ENCODE data around the gene HPS4. TPM values are rescaled to one million over a fixed set of nuclear protein-coding genes. Genes with fewer than 3 reads are reported as not detected.
"Not testable (repeated sequence)": the region's sequence is repeated elsewhere in the genome, so short reads cannot be mapped to it uniquely, and the experiment has no call there.

Gene HPS4
- total RNA-seq, result 10 to 100 TPM; 28.3 to 42.5 TPM

DNA sequence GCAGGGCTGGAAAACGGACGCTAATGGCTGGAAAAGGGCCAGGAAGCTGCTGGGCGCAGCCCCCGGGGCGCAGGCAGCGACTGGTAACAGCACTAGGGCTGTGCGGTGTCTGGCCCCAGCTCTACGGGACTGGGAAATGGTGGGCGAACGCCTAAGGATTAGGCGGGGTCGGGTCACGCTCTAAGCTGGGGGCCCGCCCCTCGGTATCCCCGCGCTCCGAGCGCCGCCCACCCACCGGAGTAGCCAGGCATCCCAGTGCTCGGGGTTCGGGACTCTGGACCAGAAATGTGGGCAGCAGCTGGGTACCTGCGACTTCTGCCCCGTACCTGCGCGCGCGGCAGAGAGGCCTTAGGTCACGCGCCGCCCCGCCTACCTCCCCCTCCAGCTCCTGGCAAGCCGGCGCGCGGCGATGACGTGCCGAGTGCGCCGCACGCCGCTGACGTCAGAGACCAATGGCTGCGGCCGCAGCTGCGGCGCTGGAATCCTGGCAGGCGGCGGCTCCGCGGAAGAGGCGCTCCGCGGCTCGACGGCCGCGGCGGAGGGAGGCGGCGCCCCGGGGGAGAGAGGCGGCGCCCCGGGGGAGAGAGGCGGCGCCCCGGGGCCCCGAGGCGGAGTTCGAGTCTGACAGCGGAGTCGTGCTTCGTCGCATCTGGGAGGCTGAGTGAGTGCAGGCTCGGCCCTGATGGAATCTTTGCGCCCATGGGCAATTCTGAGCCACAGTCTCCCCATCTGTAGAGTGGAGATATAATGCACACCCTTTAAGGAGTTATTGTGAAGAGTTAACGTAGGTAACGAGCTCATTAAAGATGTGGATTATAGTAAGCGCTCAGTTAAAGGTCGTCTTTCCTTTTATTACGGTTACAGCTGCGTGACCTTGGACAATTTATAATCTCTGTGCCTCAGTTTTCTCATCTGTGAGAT lies at the start of gene HPS4, which contains the start of gene SRRD:
Gene HPS4 (minus strand): TSS at position 345 of the 921 bp plus-strand sequence. CDS start 2,021 bp downstream, outside the sequence.
Gene SRRD (plus strand): TSS at position 439 of the 921 bp plus-strand sequence. CDS start 14 bp downstream, at position 453.
- Histone ChIP-seq H3K27me3 (no peaks in the 10 kb centered on the region), H3K36me3 (replicated peaks in 1 of 2; ENCODE audit: insufficient read depth in 1 of 2, low read depth in 2 of 2) (peaks cover 0 to 5% of the 10 kb centered on the region in 2 donors), H3K4me3 (peak within 1 kb of the TSS; percentile 71 to 92), H3K4me1 (peaks cover 63% of the 10 kb centered on the region), H3K9me3 (no peaks in the 10 kb centered on the region), H3K27ac (peak within 1 kb of the TSS; percentile 80 to 96 (median 92))
- intact Hi-C loops (cut with DNase I), result no loop called here
- ATAC-seq, result peak; percentile 96
- WGBS, 2 donors, result 0 to 1% methylated on average over 18 to 84 of the region's 85 CpGs
- peak; percentile 93 to 95 (median 94) for DNase-seq
- TF ChIP-seq POLR2A (IDR thresholded peaks at IDR 0.05), result peak; percentile 88 to 93 (median 93)
- peak in 1 of 7 experiments; percentile 30 for TF ChIP-seq CTCF (IDR thresholded peaks at IDR 0.05)

- no peaks in the 10 kb centered on the region for H3K27me3 ChIP-seq
- DNase-seq, result peak; percentile 73 to 84 (median 76)
- H3K4me1 ChIP-seq, result peaks cover 64% of the 10 kb centered on the region
- ATAC-seq, result peak; percentile 89
- 25 to 29% methylated on average over 2 of the region's 2 CpGs for WGBS, 2 donors
- H3K36me3 ChIP-seq (replicated peaks in 1 of 2; ENCODE audit: insufficient read depth in 1 of 2, low read depth in 2 of 2), result peaks cover 3 to 18% of the 10 kb centered on the region in 2 donors
- no peaks in the 10 kb centered on the region for H3K9me3 ChIP-seq
- peak overlapping the region; percentile 77 to 80 (median 78) for H3K27ac ChIP-seq
- no peak overlapping the region for H3K4me3 ChIP-seq
- TF ChIP-seq CTCF (IDR thresholded peaks at IDR 0.05) (no peak), POLR2A (IDR thresholded peaks at IDR 0.05) (no peak)
- intact Hi-C loops (cut with DNase I), result no loop called here
Measured at GRCh38 chr22:26529345-26529744, 45.8 kb upstream of the HPS4 start.

- H3K9me3 ChIP-seq; intact Hi-C loops (cut with DNase I); H3K27me3 ChIP-seq; H3K4me3 ChIP-seq: not testable (repeated sequence)
- 54 to 58% methylated on average over 6 to 9 of the region's 9 CpGs for WGBS, 2 donors
- Histone ChIP-seq H3K4me1 (peaks cover 63% of the 10 kb centered on the region), H3K36me3 (replicated peaks in 1 of 2; ENCODE audit: insufficient read depth in 1 of 2, low read depth in 2 of 2) (peaks cover 3 to 18% of the 10 kb centered on the region in 2 donors), H3K27ac (peak overlapping the region; percentile 77 to 80 (median 78))
- peak; percentile 10 for ATAC-seq
- peak in 3 of 4 donors; percentile 46 to 54 (median 46) for DNase-seq
Measured at GRCh38 chr22:26528518-26528917, 44.9 kb upstream of the HPS4 start.

GRCh38 chr22:26527574-26528465 lies 44.2 kb upstream of the HPS4 start:
- DNase-seq (no peak), ATAC-seq (peak; percentile 2)
- no peak for TF ChIP-seq CTCF (IDR thresholded peaks at IDR 0.05)
- no peak for TF ChIP-seq POLR2A (IDR thresholded peaks at IDR 0.05)
- Histone ChIP-seq H3K36me3 (replicated peaks in 1 of 2; ENCODE audit: insufficient read depth in 1 of 2, low read depth in 2 of 2) (peaks cover 3 to 15% of the 10 kb centered on the region in 2 donors), H3K9me3 (no peaks in the 10 kb centered on the region), H3K4me1 (peaks cover 63% of the 10 kb centered on the region), H3K27me3 (no peaks in the 10 kb centered on the region), H3K4me3 (no peak overlapping the region), H3K27ac (peak overlapping the region; percentile 77 to 80 (median 78))
- intact Hi-C loops (cut with DNase I), result no loop called here
- 60 to 64% methylated on average over 15 of the region's 15 CpGs for WGBS, 2 donors

Data from body of pancreas (tissue), 4 donors.